ENCODE results near the gene ZDHHC18.
"Not testable (repeated sequence)": the region's sequence is repeated elsewhere in the genome, so short reads cannot be mapped to it uniquely, and the experiment has no call there.

ZDHHC18 gene

DNA sequence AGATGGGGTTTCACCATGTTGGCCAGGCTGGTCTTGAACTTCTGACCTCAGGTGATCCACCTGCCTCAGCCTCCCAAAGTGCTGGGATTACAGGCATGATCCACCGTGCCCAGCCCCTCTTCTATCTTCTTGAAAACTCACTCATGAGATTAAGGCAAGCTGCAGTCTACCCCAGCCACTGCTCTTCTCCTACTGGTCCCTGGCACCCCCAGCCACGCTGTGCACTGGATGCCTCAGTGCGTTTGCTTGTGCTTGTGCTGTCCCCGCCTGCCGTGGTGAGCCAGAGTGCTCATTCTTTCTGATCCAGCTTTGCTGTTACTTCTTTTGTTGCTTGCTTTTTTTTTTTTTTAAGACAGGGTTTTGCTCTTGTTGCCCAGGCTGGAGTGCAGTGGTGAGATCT lies 11.2 kb downstream of the ZDHHC18 start:
- not testable (repeated sequence) for DNase-seq

- DNase-seq = no peak
These were observed 12.2 kb downstream of the ZDHHC18 start for GRCh38 chr1:26838474-26839338.

- DNase-seq = no peak
These were observed 12.8 kb downstream of the ZDHHC18 start for GRCh38 chr1:26839339-26839722.

GRCh38 chr1:26839779-26840178 lies 13.3 kb downstream of the ZDHHC18 start:
- no peak for DNase-seq

- no peak for DNase-seq
These were observed 18.1 kb downstream of the ZDHHC18 start for GRCh38 chr1:26844424-26845196.

- not testable (repeated sequence) for DNase-seq
These were observed 21.3 kb downstream of the ZDHHC18 start for GRCh38 chr1:26847826-26848225.

DNA sequence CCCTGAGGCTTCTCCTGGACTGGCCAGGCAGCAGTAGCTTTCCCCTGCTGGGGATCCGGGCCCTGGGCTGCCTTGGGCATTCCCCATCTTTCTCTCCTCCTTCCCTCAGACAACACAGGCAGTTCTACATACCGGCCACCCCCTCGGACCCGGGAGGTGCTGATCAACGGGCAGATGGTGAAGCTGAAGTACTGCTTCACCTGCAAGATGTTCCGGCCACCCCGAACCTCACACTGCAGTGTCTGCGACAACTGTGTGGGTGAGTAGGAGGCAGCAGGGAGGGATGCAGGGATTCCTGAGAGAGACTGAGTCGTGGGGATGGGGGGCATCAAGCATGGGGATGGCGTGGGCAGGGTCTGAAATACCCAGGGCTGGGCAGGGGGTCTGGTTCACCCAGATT lies 22.0 kb downstream of the ZDHHC18 start:
- no peak for DNase-seq

DNA sequence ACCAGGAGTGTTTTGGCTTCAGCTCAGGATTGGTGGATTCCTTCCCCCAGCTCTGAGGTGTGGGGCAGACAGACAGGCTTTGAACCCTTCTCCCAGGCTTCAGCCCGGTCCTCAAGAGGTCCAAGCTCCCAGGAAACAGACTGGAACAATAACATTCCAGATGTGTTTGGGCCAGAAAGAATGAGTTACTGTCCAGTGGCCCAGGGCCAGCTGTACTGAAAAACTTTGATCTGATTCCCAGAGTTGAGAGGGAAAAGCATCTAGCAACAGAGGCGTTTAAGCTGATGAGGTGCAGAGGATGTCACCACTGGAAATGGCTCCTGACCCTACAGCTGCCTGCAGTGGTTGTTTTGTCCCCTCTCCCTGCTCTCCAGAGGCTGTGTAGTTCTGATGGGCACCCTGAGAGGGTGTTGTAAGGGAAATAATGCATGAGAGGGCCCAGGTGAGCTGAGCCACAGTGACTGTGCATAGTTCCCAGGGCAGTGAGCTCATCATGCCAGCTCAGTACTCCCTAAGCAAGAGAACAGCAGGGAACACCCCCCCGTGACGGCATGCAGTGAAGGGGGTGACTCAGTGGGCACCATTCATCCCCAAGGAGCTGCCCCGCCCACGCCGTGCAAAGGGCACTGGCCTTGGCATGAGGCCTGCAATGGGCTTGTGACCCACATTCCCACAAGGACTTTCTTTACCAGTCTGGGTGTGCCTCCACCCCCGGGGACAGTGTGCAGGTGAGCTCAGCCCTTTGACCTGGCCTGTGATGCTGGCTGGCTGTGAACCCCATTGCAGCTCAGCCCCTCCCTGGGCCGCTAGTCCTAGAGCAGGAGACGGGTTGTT lies 22.7 kb downstream of the ZDHHC18 start:
- DNase-seq = no peak

DNA sequence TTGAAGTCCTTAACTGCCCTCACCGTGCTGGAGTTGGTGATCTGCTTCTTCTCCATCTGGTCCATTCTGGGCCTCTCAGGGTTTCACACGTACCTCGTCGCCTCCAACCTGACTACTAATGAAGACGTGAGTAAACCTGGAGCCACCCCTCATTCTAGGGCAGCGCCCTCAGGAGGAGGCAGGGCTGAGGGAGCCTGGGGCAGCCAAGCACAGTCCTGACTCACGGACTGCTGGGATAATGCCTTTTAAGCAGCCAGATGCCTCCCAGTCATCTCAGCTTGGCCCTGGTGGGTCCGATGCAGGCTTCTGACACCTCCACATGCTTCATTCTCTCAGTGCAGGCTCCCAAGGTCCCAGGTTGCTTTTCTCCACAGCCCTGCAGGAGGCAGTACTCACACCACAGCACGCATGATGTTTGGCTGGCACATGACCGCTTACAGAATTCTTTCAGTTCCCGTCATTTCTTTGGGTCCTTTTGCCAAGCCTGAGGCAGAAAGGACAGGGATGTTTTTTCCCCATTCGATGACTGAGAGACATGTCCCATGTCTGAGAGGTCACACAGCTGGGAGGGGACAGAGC lies 24.7 kb downstream of the ZDHHC18 start:
- DNase-seq = no peak

DNA sequence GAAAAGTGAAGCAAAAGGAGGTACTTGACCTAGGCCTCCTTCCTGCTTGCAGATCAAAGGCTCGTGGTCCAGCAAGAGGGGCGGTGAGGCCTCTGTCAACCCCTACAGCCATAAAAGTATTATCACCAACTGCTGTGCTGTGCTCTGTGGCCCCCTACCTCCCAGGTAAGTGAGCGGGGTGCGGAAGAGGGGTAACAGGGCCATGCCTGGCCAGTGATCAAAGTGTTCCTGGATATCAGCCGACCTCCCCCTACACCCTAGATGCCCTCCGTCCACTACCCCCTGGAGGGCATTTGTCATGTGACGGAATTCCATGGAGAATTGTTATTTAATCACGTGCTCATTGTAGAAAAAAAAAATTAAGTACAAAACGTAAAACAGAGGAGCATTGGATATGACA lies 26.2 kb downstream of the ZDHHC18 start:
- no peak for DNase-seq

GRCh38 chr1:26853156-26853555 lies 26.7 kb downstream of the ZDHHC18 start:
- DNase-seq = peak; percentile 61

DNA sequence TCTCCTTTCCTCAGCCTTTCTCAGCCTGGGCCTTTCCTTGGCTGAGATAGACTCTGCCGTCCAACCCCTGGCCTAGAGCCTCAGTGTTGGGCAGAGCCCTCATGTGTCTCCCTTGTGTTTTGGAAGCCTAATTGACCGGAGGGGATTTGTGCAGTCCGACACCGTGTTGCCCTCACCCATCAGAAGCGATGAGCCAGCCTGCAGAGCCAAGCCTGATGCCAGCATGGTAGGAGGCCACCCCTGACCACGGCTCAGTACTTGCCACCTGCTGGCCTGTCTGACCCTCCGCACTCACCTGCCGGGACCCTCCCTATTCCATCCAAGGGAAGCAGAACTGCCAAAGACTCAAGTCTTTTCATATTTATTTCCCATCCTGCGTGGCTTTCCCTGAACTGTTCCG lies 27.1 kb downstream of the ZDHHC18 start:
- DNase-seq = no peak

DNA sequence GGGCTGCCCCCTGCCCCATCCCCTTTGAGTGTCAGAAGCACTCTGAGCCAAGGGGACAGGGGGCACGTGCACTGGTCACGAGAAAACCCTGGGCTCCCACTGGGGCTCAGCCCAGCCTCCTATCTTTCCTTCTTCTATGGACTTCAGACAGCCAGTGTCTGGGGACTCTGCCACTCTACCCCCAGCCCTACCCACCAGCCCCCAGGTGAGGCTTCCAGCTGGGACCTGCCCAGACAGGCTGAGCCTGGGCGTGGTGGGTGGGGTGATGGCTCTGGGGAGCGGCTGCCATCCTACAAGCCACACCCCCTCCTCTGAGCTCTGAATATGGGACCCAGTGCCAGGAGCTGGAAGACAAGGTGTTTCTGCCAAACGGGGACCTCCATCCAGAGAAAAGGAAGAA lies 28.4 kb downstream of the ZDHHC18 start:
- DNase-seq = peak; percentile 65

DNA sequence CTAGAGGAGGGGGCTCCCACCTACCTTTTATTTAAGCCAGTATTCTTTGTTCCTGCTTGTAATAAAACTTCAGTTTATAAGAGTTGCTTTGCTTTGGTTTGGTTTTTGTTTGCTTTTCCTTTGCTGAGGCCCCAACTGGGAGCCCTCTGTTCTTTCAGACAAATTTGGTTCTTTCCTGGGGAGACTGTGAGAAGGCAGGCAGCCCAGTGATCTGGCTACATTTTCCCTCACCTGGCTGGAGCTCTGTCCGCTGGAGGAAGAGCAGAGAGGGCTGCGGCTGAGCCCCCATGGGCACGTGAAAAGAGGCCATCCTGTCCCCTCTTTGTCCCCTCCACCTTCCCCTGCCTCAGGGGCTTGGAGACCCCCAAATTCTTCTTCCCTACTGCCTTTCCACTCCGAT lies 29.1 kb downstream of the ZDHHC18 start:
- no peak for DNase-seq

DNA sequence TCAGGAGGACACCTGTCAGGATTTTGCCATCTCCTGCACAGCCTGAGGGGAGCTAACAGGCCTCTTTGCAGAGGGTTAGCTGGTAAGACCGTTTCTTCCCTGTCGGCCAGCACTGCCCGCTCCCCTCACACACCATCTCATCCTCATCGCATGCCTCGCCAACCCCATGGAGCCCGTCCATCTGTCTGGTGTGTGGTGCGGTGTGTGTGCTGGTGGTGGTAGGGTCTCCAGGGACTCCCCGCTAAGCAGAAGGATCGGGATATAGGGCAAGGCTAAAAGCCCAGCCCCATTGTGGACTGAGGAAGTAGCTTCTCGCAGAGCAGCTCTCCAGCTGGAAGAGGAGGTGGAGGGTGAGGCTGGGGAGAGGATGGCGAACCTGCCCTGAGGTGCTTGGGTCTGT lies 29.7 kb downstream of the ZDHHC18 start:
- no peak for DNase-seq

GRCh38 chr1:26856604-26857469 lies 30.3 kb downstream of the ZDHHC18 start:
- DNase-seq = no peak

DNA sequence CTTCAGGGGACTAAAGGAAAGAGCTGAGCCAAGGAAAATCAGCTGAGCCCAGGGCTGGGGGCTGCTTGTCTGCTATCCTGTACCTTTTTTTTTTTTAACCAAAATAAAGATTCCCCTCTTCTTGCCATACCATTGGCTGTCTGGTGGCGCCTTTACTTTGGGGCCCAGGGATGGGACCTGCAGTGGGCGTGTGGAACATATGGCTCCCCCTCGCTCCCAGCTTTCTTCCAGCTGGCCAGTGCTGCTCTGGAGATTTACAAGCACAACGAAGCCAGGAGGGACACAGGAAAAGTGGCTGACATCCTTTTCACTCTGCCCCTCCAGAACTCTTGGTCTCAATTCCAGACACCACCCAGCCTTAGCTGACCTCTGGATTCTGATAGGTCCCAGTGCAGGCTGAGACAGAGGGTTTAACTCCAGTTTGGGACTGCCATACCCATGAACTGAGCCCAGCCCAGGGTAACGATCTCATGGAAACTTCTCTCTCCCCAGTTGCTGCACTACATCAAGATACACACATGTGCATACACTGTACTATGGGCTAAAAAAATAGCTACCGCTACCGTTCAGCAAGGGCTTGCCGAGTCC lies 31.1 kb downstream of the ZDHHC18 start:
- no peak for DNase-seq

DNA sequence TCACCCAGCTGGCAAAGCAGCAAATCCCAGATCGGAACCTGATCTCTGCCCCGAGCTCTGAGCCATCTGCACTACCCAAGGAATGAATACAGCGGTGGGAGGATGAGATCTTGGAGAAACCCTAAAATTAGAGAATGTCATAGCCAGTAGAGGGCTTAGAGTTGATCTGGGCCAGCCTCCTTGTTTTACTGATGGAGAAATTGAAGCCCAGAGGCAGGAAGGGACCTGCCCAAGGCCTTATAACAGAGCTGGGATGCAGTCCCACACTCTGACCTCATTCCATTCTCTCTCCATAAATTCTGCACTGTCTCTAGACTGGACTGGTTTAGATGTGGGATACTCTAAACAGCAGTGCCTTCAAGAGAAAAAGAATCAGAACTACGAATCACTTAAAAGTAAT lies 31.7 kb downstream of the ZDHHC18 start:
- DNase-seq = no peak

DNA sequence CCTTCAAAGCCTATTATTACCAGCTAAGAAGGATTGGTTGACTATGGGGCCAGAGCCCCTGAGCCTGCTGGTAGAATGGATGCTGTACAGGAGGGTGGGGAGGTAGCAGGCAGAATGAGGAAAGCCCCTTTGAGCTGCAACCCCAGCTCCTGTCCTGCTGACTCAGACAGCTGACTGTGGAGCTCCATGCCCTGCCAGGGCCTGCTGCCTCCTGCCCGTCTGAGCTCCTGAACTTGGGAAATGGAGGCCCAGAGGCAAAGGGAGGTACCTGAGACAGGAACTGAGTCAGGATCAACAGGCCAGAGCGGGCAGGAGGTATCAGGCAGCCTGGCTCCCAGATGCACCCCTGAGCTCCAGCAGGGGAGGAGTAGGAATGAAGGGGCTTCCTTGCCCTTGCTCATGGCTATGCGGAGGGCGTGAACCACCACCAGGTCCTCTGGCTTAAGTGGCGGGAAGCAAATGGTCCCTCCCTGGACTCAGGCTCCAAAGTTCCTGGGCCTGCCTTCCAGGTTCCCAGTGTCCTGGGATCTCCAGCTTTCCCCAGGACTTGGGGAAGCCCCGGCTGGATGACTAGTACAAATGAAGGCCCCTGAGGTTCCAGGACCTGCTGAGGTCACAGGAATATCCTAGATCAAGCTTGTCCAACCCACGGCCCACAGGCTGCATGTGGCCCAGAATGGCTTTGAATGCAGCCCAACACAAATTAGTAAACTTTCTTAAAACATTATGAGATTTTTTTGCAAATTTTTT lies 32.6 kb downstream of the ZDHHC18 start:
- DNase-seq = no peak

DNA sequence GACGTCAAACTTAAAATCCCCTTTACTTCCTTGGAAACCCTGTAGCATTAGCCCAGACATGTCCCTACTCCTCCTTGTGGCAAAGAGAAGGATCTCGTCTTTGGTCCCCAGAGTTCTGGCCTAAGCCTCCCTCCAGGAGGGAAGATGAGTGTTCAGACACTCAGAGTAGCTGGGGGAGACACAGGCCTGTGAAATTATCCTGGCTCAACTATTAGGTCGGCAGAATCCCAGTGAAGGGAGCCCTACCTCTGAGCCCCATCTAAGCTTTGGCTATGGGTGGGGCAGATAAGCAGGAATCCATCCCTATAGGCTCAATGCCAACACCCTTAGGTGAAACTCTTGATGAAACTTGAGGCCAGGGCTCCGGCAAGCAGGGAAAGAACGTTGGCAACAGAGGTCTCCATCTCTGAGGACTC lies 34.8 kb downstream of the ZDHHC18 start:
- DNase-seq = no peak

DNA sequence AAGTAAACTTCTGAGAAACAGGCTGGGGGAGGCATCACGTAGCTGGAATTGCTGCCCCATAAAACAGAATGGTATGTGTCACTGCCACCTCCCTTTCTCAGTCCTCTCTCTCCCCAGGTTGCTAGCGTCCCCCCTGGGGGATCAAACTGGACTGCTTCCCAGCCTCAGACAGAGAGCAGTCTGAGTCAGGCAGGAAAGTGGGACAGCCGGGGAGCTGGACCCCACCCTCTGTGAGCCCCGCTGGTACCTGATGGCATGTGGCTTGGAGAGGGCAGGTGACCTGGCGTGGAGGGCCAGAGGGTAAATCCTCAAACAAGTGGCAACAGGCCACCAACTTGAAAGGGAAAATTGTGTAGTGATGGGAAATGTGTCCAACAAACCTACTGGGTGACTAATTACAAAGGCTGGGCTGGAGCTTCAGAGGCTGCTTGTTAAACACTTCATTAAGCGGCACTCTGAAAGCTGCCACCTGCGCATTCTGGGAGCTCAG lies 35.4 kb downstream of the ZDHHC18 start:
- DNase-seq = peak; percentile 48
